Amygdala (tissue), 56 donors: ENCODE measurements around the gene VEZT.
"Not testable (repeated sequence)": the region's sequence is repeated elsewhere in the genome, so short reads cannot be mapped to it uniquely, and the experiment has no call there.

ENCODE experiments used
- DNase-seq, 56 donors: peaks; one replicate each; lab custom pipeline; 2025; lab: John Stamatoyannopoulos, UW

The VEZT gene

GRCh38 chr12:95312656-95313055 is 95.0 kb downstream of the VEZT start:
- DNase-seq: no peak

GRCh38 chr12:95314756-95315155 is 97.1 kb downstream of the VEZT start:
- not testable (repeated sequence) for DNase-seq

GRCh38 chr12:95316798-95317197 is 99.2 kb downstream of the VEZT start:
- DNase-seq: no peak

GRCh38 chr12:95318071-95318545 is 100.5 kb downstream of the VEZT start:
- no peak for DNase-seq

- DNase-seq: no peak
These were observed 102.2 kb downstream of the VEZT start for GRCh38 chr12:95319694-95320331.

DNA sequence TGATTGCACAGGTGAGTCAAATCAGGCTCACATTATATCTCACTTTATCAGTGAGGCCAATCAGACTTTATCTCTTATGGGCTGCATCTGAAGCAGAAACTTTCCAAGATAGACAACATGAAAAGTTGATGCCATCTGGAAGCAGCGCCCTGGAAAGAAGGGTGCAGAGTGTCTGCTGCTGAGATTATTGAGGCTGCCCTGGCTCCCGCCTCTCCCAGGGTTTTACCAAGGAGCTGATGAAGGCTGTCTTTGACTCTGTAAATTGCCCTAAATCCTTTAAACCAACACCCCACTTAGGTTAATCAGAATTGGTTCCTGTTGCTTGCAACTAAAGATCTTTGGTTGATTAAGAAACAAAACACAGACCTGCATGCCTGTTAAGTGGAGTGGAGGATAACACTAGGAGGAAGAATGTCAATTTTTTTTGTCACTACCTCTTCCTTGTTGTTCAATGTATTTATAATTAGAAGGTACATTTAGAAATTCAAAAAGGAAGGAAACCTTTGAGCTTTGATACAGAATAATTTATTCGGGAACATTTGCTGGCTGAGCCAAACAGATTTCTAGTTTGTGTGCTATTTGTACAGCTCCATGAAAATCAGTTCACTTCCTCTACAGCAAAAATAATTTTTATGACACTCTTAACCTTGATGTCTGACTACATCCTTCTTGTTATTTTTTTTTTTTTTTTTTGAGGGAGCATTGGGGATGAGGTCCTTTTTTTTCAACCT is 104.1 kb downstream of the VEZT start:
- no peak for DNase-seq

DNA sequence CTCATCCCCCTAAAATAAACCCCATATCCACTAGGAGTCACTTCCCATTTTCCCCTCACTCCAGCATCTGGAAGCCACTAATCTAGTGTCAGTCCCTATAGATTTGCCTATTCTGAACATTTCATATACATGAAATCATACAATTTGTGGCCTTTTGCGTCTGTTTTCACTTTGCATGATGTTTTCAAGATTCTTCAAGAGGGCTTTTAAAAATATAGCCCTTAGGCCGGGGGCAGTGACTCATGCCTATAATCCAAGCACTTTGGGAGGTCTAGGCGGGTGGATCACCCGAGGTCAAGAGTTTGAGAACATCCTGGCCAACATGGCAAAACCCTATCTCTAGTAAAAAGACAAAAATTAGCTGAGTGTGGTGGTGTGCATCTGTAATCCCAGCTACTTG is 104.7 kb downstream of the VEZT start:
- DNase-seq: no peak

GRCh38 chr12:95323212-95323611 is 105.6 kb downstream of the VEZT start:
- no peak for DNase-seq

DNA sequence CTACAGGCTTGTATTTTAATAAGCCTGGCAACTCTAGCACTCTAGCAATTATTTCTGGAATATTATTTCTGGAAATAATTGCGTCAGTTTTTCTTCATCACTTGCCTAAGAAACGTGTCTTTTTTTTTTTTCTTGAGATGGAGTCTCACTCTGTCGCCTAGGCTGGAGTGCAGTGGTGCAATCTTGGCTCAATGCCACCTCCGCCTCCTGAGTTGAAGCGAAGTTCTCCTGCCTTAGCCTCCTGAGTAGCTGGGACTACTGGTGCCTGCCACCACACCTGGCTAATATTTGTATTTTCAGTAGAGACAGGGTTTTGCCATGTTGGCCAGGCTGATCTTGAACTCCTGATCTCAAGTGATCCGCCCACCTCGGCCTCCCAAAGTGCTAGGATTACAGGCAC is 106.6 kb downstream of the VEZT start:
- DNase-seq: peak in 1 of 56 donors; percentile 1

DNA sequence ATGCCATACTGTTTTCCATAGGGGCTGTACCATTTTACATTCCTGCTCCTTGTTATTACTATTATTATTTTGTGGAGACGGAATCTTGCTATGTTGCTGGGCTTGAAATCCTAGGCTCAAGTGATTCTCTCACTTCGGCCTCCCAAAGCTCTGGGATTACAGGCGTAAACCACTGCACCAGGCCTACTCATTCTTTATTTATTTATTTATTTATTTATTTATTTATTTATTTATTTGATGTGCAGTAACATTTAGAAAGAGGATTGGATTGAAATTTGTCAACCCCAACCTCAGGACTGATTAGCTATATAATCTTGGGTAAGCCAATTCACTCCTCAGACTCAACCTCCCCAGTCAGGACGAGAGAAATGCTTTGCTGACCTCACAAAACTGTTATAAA is 107.9 kb downstream of the VEZT start:
- no peak for DNase-seq

DNA sequence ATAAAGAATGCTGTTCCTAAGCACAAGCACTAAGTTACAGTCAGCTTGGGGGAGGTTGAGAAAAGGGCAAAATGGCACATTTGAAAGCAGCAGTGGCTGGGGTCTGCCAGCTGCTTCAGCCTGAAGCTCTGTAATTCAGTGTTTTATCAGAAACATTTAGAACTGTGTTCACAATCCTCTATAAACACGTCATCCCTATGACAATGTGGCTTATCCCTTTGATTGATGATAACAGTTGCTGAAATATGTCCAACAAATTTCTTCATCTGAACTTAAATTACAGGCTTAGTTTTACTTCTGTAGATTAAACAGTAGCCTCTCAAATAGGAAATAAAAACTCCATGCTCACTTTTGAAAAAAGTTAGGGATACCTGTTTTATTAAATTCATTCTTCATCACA is 108.8 kb downstream of the VEZT start:
- DNase-seq: no peak

DNA sequence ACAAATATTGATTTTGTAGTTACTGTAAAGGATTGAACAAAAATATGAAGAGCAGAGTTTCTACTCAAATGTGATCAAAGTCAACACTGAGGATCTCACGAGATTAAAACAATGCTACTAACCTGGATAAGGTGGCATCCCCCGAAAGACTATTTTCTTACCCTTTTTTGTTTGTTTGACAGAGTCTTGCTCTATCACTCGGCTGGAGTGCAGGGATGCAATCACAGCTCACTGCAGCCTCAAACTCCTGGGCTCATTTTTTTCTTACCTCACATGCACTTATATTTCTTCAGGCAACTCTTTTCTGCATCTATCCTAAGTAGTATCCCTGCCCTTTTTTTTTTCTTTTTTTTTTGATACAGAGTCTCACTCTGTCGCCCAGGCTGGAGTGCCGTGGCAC is 109.2 kb downstream of the VEZT start:
- DNase-seq: no peak

DNA sequence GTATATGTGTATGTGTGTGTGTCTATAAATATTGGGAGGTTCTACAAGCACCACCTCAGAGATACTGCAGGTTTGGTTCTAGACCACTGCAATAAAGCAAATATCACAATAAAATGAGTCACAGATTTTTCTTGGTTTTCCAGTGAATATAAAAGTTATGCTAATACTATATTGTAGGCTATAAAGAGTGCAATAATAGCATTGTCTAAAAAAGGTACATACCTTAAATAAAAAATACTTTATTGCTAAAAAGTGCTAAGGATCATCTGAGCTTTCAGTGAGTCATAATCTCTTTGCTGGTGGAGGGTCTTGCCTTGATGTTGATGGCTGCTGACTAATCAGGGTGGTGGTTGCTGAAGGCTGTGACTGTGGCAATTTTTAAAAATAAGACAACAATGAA is 111.1 kb downstream of the VEZT start:
- no peak for DNase-seq

DNA sequence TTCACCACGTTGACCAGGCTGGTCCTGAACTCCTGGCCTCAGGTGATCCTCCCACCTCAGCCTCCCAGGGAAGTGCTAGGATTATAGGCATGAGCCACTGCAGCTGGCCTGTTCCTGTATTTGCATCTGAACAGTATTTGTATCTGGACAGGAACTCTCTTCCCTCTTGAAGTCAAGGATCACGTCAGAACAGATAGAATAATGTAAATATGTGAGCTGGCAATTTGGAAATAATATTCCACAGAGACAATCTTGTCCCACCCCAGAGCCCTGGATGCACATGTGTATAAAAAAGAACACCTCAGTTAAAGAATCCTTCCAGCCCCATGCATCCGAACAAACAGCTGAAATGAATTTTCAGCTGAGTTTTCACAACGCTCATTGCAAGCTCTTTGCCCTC is 118.3 kb downstream of the VEZT start:
- DNase-seq: no peak

- DNase-seq: peak in 51 of 56 donors; percentile 1 to 78 (median 49)
These were observed 118.9 kb downstream of the VEZT start for GRCh38 chr12:95336387-95337067.

GRCh38 chr12:95337146-95337545 is 119.5 kb downstream of the VEZT start:
- DNase-seq: no peak

GRCh38 chr12:95339086-95339788 is 121.6 kb downstream of the VEZT start:
- no peak for DNase-seq

DNA sequence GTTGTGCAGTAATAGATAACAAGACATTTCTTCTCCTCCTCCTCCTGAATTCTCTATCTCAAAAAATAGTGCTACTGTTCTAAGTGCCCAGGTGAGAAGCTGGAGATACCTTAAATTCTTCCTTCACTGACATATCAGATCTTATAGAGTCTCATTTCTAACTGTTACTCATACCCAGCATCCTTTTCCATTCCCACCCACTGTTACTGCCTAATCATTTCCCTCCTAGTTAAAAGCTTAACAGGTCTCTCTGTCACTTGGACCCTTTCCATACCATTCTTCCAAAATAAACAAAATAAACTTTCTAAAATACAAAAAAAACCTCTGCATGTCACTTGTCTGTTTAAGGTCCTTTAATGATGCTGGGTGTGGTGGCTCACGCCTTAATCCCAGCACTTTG is 124.4 kb downstream of the VEZT start:
- DNase-seq: no peak

DNA sequence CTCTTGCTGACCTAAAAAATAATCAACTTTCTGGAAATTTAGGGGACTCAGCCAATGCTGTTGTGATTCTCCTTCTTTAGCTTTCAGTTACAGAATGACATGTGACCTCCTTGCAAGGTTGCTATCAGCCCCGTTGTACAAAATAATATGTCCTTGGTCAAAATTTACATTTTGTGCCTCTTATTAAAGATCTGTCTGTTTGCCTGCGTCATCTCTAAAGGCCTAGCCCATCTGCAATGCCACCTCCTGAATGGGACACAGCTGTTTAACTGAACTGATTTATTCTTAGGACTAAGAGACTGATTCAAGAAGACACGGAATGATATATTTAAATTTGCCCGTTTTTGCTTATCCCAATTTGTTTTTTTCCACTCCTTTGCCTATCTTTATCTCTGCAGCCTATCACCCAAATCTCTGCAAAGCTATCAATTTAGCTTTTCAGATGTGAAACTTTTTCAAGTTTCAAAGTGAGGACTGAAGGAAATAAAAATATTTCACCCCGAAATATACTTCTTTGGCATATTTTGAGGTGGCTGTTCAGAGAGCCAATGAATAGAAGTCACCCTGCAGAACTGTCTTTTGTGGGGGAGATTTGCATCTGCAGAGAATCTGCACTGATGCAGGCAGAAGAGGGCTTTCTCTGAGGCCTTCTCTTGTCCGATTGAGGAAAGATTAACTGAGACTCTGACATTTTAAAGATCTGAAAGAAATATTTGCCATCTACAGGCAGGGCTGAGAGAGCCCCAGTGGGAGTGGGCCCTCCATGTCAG is 126.0 kb downstream of the VEZT start:
- DNase-seq: no peak

GRCh38 chr12:95349291-95349690 is 131.7 kb downstream of the VEZT start:
- DNase-seq: no peak
